GM21526 (cell line): ENCODE measurements around the gene STK32A.
A peak's percentile ranks its signal among the peaks of the same experiment; 100 is the strongest.

Experiments used
- ATAC-seq: cut with Tn5 transposase; IDR thresholded peaks from one replicate; pipeline ENCODE4 v1.9.1; 2021; ENCODE audit warnings: moderate library complexity; ENCODE audit not compliant: unreplicated experiment, low FRiP score

STK32A gene

GRCh38 chr5:147384346-147385193 is 149.7 kb downstream of the STK32A start:
- ATAC-seq, result no peak

GRCh38 chr5:147387109-147387508 is 152.3 kb downstream of the STK32A start:
- no peak for ATAC-seq

GRCh38 chr5:147388184-147389108 is 153.6 kb downstream of the STK32A start:
- no peak for ATAC-seq

- ATAC-seq, result no peak
Measured at GRCh38 chr5:147390654-147391225, 155.9 kb downstream of the STK32A start.

- ATAC-seq, result peak; percentile 93
Measured at GRCh38 chr5:147391781-147392180, 157.0 kb downstream of the STK32A start.

- no peak for ATAC-seq
Measured at GRCh38 chr5:147393874-147394672, 159.2 kb downstream of the STK32A start.

- no peak for ATAC-seq
Measured at GRCh38 chr5:147396070-147396823, 161.4 kb downstream of the STK32A start.

GRCh38 chr5:147397616-147398015 is 162.8 kb downstream of the STK32A start:
- ATAC-seq, result no peak

- no peak for ATAC-seq
Measured at GRCh38 chr5:147398860-147399259, 164.0 kb downstream of the STK32A start.

GRCh38 chr5:147400126-147400809 is 165.4 kb downstream of the STK32A start:
- no peak for ATAC-seq

GRCh38 chr5:147400881-147401280 is 166.1 kb downstream of the STK32A start:
- no peak for ATAC-seq

GRCh38 chr5:147403651-147404640 is 169.1 kb downstream of the STK32A start:
- peak; percentile 93 for ATAC-seq

GRCh38 chr5:147404706-147405105 is 169.9 kb downstream of the STK32A start:
- ATAC-seq, result peak; percentile 25

GRCh38 chr5:147406636-147407035 is 171.8 kb downstream of the STK32A start:
- no peak for ATAC-seq

- no peak for ATAC-seq
Measured at GRCh38 chr5:147407094-147407681, 172.4 kb downstream of the STK32A start.

GRCh38 chr5:147408980-147409379 is 174.2 kb downstream of the STK32A start:
- ATAC-seq, result no peak
